GF-D8 (cell line): Measurements from ENCODE around the gene CPLX3.

Experiments
- DNase-seq: peaks from one replicate; lab custom pipeline; 2025; lab: John Stamatoyannopoulos, UW

CPLX3 gene

GRCh38 chr15:74802862-74803447 lies 23.5 kb upstream of the CPLX3 start:
- no peak for DNase-seq

DNA sequence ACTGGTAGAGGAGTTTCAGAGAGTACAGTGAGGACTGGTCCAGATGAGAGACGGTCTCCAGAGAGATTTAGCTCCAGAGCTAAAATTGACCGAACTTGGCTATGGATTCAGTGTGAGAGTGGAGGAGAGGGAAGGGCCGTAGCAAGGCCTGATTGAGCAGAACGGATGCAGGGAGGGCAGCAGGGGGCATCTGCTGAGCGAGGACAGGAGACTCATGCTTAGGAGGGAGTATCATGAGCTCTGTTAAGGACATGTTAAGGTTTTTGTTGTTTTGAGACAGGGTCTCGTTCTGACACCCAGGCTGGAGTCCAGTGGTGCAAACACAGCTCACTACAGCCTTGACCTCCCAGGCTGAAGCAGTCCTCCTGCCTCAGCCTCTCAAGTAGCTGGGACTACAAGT lies 21.5 kb upstream of the CPLX3 start:
- no peak for DNase-seq

GRCh38 chr15:74807282-74807681 lies 19.1 kb upstream of the CPLX3 start:
- no peak for DNase-seq

DNA sequence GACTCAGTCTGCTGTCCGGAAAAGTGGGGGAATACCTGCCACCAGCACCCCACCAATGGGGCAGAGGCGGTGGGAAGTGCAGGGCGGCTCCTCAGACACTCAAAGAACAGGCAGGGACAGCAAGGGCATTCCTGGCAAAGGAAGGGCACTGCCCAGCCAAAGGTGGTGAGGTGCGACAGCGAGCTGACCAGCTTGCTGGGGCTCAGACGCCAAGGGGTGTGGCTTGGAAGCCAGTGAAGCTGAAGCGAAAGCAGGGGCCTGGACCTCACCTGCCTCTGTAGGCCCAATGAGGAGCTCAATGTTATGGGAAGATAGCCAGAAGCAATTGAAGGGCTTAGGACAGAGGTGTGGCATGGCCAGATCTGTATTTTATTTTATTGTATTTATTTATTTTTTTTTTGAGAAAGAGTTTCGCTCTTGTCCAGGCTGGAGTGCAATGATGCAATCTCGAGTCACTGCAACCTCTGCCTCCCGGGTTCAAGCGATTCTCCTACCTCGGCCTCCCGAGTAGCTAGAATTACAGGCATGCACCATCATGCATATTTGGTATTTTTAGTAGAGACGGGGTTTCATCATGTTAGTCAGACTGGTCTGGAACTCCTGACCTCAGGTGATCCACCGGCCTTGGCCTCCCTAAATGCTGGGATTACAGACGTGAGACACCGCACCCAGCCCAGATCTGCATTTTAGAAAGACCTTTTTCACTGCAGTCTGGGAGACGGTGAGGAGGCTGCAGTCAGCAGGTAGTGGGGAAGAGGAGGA lies 18.2 kb upstream of the CPLX3 start:
- DNase-seq, result no peak

DNA sequence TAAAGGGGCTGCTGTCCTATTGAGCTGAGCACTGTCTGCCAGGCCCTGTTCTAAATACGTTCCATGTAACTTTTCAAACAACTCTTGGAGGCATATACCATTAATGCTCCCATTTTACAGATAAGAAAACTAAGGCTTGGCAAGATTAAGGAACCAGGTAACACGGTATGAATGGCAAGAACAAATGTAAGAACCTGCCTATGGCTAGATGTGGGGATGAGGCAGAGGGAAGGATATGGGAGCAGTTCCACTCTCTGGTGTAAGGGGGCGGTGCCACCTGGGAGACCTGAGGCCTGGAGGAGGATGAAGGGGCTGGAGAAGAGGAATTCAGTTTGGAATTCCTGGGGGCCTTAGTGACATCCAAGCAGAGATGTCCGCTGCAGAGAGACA lies 17.6 kb upstream of the CPLX3 start:
- DNase-seq, result no peak

GRCh38 chr15:74809242-74809641 lies 17.2 kb upstream of the CPLX3 start:
- no peak for DNase-seq

DNA sequence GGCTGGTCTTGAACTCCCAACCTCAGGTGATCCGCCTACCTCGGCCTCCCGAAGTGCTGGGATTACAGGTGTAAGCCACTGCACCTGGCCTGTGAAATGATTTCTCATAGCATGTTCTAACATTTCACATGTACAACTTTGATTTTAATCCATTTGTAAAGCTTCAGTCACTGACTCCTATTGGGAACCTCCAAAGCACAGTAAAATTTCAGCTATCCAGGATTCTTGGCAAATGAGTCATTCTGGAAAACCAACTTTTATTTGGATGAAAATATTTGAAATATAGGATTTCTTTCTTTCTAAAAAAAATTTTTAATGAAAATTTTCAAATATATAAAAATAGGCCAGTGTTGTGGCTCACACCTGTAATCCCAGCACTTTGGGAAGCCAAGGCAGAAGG lies 16.5 kb upstream of the CPLX3 start:
- DNase-seq, result no peak

- no peak for DNase-seq
These were observed 13.9 kb upstream of the CPLX3 start, which contains the start of gene LMAN1L for GRCh38 chr15:74812533-74812932. Gene LMAN1L (plus strand): TSS chr15:74812835. CDS start chr15:74812855, 20 bp downstream.

DNA sequence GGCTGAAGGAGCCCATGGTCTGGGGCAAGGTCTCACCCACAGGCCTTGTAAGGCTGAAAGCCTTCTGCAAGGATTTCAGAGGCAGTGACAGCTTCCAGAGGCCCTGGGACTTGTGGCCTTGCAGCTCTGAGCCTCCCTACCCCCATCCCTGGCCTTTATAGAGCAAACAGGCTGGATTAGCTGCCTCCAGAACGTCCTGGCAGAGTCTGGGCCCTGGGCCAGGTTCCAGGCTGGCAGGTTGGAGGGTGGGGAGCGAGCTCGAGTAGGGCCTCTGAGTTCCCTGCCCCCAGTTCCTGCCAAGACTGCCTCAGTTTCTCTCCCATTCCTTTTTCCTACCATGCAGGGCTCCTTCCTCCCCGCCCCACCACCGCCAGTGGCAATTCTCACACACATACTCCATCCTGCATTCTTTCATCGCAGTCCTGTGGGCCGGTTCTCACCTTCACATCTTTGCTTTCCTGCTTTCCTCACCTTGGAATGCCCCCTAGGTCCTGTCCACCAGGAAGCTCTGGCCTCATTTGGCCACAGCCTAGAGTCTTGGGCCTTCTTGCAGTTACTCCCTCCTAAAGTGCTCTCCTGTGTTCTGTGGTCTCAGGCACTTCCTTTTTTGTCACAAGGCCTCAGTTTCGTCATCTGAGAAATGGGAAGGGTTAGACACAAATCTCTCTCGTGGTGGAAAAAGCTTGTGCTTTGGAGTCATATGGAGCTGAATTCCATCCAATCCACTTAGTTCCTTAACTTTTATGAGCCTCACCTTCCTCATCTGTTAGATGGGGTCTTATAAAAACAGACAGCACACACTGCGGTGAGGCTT lies 11.1 kb upstream of the CPLX3 start:
- no peak for DNase-seq

DNA sequence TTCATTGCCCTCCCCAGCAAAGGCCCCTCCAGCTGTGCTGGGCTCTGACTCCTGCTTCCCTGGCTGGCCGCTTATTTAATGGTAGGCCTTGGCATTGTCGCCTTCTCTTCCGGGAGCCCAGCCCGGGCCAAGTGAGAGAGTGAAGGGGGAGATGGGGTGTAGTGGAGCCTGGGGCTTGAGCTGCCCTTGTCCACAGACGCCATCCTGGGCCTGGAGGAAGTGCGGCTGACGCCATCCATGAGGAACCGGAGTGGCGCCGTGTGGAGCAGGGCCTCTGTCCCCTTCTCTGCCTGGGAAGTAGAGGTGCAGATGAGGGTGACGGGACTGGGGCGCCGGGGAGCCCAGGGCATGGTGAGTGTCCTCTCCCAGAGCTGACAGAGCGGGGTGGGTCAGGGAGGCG lies 10.5 kb upstream of the CPLX3 start:
- DNase-seq, result no peak

DNA sequence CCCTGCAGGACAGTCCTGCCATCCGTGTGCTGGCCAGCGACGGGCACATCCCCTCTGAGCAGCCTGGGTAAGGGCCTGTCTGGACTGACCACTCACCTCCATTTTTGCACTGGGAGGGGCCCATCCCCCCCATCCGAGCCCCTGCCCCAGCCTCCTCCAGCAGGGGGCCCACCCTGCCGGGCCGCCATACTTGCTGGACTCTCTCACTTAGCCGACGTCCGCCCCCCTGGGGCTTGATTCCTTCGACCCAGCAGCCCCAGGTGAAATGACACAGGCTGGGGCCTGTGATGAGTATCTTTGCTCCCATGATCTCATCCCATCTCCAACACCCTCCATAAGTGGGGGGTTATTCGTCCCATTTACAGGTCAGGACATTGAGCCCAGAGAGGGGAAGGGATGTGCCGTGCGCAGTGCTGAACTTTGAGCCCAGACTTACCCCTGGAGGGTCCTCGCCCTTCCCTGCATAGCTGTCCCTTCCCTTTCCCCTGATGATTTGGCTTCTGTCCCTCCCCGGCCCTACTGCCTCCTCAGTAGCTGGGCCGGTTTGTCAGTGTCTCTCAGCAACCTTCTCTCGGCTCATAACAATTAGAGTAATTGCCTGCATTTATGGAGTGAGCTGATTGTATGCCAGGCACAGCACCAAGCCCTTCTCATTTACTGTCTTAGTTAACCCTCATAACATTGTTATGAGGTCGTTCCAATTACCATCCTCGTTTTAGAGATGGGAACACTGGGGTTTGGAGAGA lies 9.6 kb upstream of the CPLX3 start:
- no peak for DNase-seq

DNA sequence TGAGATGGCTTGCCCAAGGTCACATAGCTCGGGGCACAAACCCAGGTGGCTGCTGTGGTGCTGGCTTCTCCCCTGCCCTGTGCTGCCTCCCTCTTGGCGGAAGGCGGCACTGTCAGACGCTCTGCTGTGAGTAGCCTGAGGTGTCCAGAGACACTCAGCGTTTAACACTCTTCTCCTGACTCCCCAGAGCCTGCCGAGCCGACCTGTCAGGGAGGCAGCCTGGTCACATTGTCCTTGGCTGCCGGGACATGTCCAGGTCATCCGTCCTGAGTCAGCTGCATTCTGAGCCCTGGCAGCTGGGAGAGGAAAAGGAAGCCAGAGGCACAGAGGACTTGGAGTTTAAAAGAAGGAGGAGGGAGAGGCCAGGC lies 9.1 kb upstream of the CPLX3 start:
- DNase-seq, result no peak

GRCh38 chr15:74820056-74820455 lies 6.4 kb upstream of the CPLX3 start:
- DNase-seq, result no peak

GRCh38 chr15:74821091-74821789 lies 5.2 kb upstream of the CPLX3 start:
- no peak for DNase-seq

- DNase-seq, result no peak
These were observed 4.7 kb upstream of the CPLX3 start for GRCh38 chr15:74821790-74822158.

GRCh38 chr15:74822233-74822632 lies 4.2 kb upstream of the CPLX3 start:
- no peak for DNase-seq

- no peak for DNase-seq
These were observed 3.1 kb upstream of the CPLX3 start for GRCh38 chr15:74823324-74823723.

DNA sequence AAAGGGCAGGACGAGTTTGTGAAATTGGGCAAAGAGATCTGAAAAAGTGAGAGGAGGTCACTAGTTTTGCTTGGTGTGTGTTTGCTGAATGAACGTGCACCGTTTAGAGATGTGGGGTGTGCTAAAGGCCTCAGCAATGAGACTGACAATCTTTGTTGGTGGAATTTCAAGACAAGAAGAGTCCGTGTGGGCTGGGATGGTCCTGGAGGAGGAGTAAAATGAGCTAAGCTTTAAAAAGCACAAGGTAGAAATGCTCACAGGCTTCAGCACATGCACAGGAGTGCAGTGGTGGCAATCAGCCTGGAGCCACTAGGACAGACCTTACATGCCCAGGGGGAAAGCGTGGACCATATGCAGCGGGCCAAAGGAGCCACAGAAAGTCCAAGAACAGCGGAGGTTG lies 1.5 kb upstream of the CPLX3 start:
- DNase-seq, result no peak

GRCh38 chr15:74825866-74826265 lies 561 bp upstream of the CPLX3 start:
- DNase-seq, result no peak

GRCh38 chr15:74826921-74827320 lies 494 bp downstream of the CPLX3 start:
- no peak for DNase-seq

DNA sequence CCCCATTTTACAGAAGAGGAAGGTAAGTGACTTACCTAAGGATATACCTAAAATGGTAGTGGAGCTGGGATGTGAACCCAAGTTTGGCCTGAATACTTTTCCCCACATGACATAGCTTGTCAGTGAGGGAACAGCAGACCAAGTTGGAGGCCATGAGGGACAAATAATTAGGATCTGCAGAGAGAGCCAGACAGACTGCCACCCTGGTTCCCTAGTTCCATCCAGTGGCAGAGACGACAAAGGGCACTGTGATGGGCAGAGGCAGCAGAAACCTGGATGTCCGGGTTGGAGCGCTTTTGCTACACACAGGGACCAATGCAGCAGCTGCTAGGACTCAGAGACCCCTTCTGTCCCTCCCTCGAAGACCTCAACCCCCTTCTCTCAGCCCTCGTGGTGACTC lies 1.2 kb downstream of the CPLX3 start:
- DNase-seq, result no peak

- DNase-seq, result no peak
These were observed 2.4 kb downstream of the CPLX3 start for GRCh38 chr15:74828835-74829234.
